ENCODE results near the gene AIFM1. TPM values are rescaled to one million over a fixed set of nuclear protein-coding genes. Genes with fewer than 3 reads are reported as not detected.

Gene AIFM1
- total and polyA plus RNA-seq, 2 of the 4 experiments (the other 2 are of a cell fraction), result 22.0 to 27.4 TPM

GRCh38 chrX:130213376-130213775, 47.7 kb upstream of the AIFM1 start:
- intact Hi-C loops (cut with micrococcal nuclease), result no loop called here
- H2AFZ ChIP-seq (replicated peaks; ENCODE audit: low read length, poor library complexity), result no peak overlapping the region
- H3K27ac ChIP-seq (ENCODE audit: insufficient read depth, low read length), result no peak overlapping the region
- H2AK5ac ChIP-seq (ENCODE audit: low read depth, low read length), result no peak overlapping the region
- H3K9me1 ChIP-seq (ENCODE audit: insufficient read depth, low read length), result no peaks in the 10 kb centered on the region
- H3K4me1 ChIP-seq (ENCODE audit: control insufficient read depth, insufficient read depth, low read length), result no peaks in the 10 kb centered on the region
- H3K4me2 ChIP-seq (ENCODE audit: low read depth, low read length), result no peak overlapping the region
- no peak overlapping the region for H3K23ac ChIP-seq (ENCODE audit: low read depth, low read length)
- H2BK20ac ChIP-seq (ENCODE audit: low read depth, low read length), result no peak overlapping the region
- H3K79me1 ChIP-seq (ENCODE audit: low read depth in 1 of 2, low read length in 2 of 2), result no peaks in the 10 kb centered on the region
- TF ChIP-seq RAD21 (IDR thresholded peaks at IDR 0.05; ENCODE audit: low read length), result no peak
- no peak for TF ChIP-seq MXI1 (IDR thresholded peaks at IDR 0.05; ENCODE audit: borderline replicate concordance, low read depth, low read length)
- TF ChIP-seq MAFK (IDR thresholded peaks at IDR 0.05; ENCODE audit: low read depth, low read length), result no peak
- TF ChIP-seq BHLHE40 (IDR thresholded peaks at IDR 0.05; ENCODE audit: low read depth, low read length), result no peak
- TF ChIP-seq CTCF (conservative IDR thresholded peaks at IDR 0.05; ENCODE audit: low read depth, low read length), result no peak
- no peak for TF ChIP-seq USF2 (IDR thresholded peaks at IDR 0.05; ENCODE audit: low read depth, low read length)
- no peak for TF ChIP-seq RCOR1 (IDR thresholded peaks at IDR 0.05; ENCODE audit: insufficient replicate concordance, low read length)
- TF ChIP-seq MAZ (IDR thresholded peaks at IDR 0.05; ENCODE audit: borderline replicate concordance, low read depth, low read length), result no peak
- no peak for TF ChIP-seq CEBPB (IDR thresholded peaks at IDR 0.05; ENCODE audit: low read depth, low read length)
- no peak for TF ChIP-seq RFX5 (IDR thresholded peaks at IDR 0.05; ENCODE audit: low read depth, low read length)
- no peak for TF ChIP-seq NFE2L2 (IDR thresholded peaks at IDR 0.05; ENCODE audit: low read depth, low read length)
- TF ChIP-seq POLR2A (IDR thresholded peaks at IDR 0.05; ENCODE audit: low read depth, low read length), result no peak
- TF ChIP-seq CHD1 (IDR thresholded peaks at IDR 0.05; ENCODE audit: low read depth, low read length), result no peak
- TF ChIP-seq ELK1 (IDR thresholded peaks at IDR 0.05; ENCODE audit: borderline replicate concordance, low read depth, low read length), result no peak
- no peak for TF ChIP-seq FOS (IDR thresholded peaks at IDR 0.05; ENCODE audit: low read depth, low read length)
- no peak for TF ChIP-seq SMC3 (IDR thresholded peaks at IDR 0.05; ENCODE audit: low read depth, low read length)
- no peak overlapping the region for H2BK15ac ChIP-seq (ENCODE audit: low read depth, low read length)
- ChIA-PET CTCF (no interaction called here), POLR2A (ENCODE audit: unreplicated experiment) (no interaction called here)
- H4K20me1 ChIP-seq (ENCODE audit: insufficient read depth, low read length), result no peaks in the 10 kb centered on the region
- no peak overlapping the region for H3K18ac ChIP-seq (ENCODE audit: low read depth, low read length)
- no peak for DNase-seq
- BruUV-seq (replicated peaks), result no TSS peak
- H3K4ac ChIP-seq (ENCODE audit: low read depth, low read length), result no peak overlapping the region
- H3K14ac ChIP-seq (replicated peaks; ENCODE audit: low read depth, low read length), result no peak overlapping the region
- no peak overlapping the region for H3K9ac ChIP-seq (ENCODE audit: low read depth, low read length)
- H2AK9ac ChIP-seq (replicated peaks; ENCODE audit: low read depth, low read length, poor library complexity), result no peak overlapping the region
- H3K9me3 ChIP-seq (ENCODE audit: control insufficient read depth, insufficient read depth, low read length), result no peaks in the 10 kb centered on the region
- no peak overlapping the region for H3K56ac ChIP-seq (ENCODE audit: extremely low read depth, insufficient read depth, low read length)
- peaks cover 7% of the 10 kb centered on the region; the same call in 1 of the 2 replicates for H3K36me3 ChIP-seq (ENCODE audit: control insufficient read depth, insufficient read depth, low read length)
- no peak overlapping the region for H2BK5ac ChIP-seq (ENCODE audit: low read depth, low read length, poor library complexity, severe bottlenecking)
- in situ Hi-C loops (cut with MboI; ENCODE audit: low sequenced_read_pairs), result no loop called here
- no peak overlapping the region for H2BK120ac ChIP-seq (ENCODE audit: low read depth, low read length)
- H4K91ac ChIP-seq (ENCODE audit: insufficient read depth, low read depth, low read length), result no peak overlapping the region
- no peak overlapping the region for H3K4me3 ChIP-seq (ENCODE audit: insufficient read depth, low read depth, low read length)
- no peaks in the 10 kb centered on the region for H3K27me3 ChIP-seq (ENCODE audit: control insufficient read depth, insufficient read depth, low read length)
- no peak overlapping the region for H4K5ac ChIP-seq (ENCODE audit: low read depth, low read length)
- no peak for ATAC-seq (ENCODE audit: low read depth)
- WGBS, 2 experiments (ENCODE audit: extremely low coverage in 2 of 2, insufficient read length in 1 of 2), result no CpG with 5 or more reads among the region's 2 CpGs
- H4K8ac ChIP-seq (ENCODE audit: low read depth in 2 of 2, low read length in 2 of 2), result no peak overlapping the region
- dilution Hi-C loops (cut with HindIII; ENCODE audit: low sequenced_read_pairs, unreplicated experiment), result no loop called here

Measured in IMR-90 (cell line).